ENCODE measurements around the gene ITSN1. TPM values are rescaled to one million over a fixed set of nuclear protein-coding genes. Genes with fewer than 3 reads are reported as not detected.

ITSN1 gene
- total and polyA plus RNA-seq, 4 donors = 11.2 to 46.0 (median 19.8) TPM

GRCh38 chr21:33908760-33909159 is 266.5 kb downstream of the ITSN1 start:
- H3K27ac ChIP-seq (ENCODE audit: low read depth in 1 of 2, low read length in 1 of 2) = no peak overlapping the region
- ATAC-seq (ENCODE audit: insufficient read depth, low FRiP score) (no peak), DNase-seq (no peak)
- H3K4me3 ChIP-seq = no peak overlapping the region
- TF ChIP-seq, protein P1, sequence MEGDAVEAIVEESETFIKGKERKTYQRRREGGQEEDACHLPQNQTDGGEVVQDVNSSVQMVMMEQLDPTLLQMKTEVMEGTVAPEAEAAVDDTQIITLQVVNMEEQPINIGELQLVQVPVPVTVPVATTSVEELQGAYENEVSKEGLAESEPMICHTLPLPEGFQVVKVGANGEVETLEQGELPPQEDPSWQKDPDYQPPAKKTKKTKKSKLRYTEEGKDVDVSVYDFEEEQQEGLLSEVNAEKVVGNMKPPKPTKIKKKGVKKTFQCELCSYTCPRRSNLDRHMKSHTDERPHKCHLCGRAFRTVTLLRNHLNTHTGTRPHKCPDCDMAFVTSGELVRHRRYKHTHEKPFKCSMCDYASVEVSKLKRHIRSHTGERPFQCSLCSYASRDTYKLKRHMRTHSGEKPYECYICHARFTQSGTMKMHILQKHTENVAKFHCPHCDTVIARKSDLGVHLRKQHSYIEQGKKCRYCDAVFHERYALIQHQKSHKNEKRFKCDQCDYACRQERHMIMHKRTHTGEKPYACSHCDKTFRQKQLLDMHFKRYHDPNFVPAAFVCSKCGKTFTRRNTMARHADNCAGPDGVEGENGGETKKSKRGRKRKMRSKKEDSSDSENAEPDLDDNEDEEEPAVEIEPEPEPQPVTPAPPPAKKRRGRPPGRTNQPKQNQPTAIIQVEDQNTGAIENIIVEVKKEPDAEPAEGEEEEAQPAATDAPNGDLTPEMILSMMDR (IDR thresholded peaks at IDR 0.05; ENCODE audit: control extremely low read depth, extremely low read depth) = no peak
- H3K27me3 ChIP-seq (ENCODE audit: control insufficient read depth in 3 of 3, insufficient read depth in 3 of 3, low read length in 2 of 3) = no peaks in the 10 kb centered on the region
- 84 to 94% methylated on average over 6 of the region's 6 CpGs for WGBS, 2 donors
- H3K36me3 ChIP-seq (ENCODE audit: control insufficient read depth in 4 of 4, insufficient read depth in 4 of 4, low read length in 4 of 4) = peaks cover 34 to 47% (median 37%) of the 10 kb centered on the region in 4 donors
- H3K9me3 ChIP-seq (ENCODE audit: control insufficient read depth in 4 of 4, insufficient read depth in 3 of 4, low read length in 3 of 4) = no peaks in the 10 kb centered on the region
- no peak overlapping the region for H3K9ac ChIP-seq (ENCODE audit: insufficient read depth in 1 of 2, low read length in 2 of 2)
- no peaks in the 10 kb centered on the region for H3K4me1 ChIP-seq (ENCODE audit: control insufficient read depth in 5 of 5, insufficient read depth in 5 of 5, low read length in 5 of 5)

DNA sequence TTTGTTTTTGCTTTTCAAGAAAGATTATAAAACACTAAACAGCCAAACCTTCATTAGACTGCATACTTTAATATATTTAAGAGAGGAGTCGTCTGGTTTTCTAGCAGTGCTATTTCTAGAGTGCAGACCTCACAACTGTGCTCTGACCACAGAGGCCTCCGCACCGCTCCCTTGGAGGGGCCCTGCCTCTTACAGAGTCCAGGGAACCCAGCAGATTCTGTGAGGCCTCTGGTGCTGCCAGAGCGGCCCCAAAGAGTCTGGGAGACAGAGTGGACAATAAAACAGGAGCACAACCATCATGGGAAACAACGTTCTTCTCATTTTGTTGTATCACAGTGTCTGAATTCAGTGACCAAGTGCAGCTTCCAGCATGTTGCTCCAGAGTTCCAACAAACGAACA is 267.5 kb downstream of the ITSN1 start:
- DNase-seq (no peak), ATAC-seq (ENCODE audit: insufficient read depth, low FRiP score) (no peak)
- Histone ChIP-seq H3K4me3 (no peak overlapping the region), H3K27me3 (ENCODE audit: control insufficient read depth in 3 of 3, insufficient read depth in 3 of 3, low read length in 2 of 3) (no peaks in the 10 kb centered on the region), H3K27ac (ENCODE audit: low read depth in 1 of 2, low read length in 1 of 2) (no peak overlapping the region), H3K9me3 (ENCODE audit: control insufficient read depth in 4 of 4, insufficient read depth in 3 of 4, low read length in 3 of 4) (no peaks in the 10 kb centered on the region), H3K36me3 (ENCODE audit: control insufficient read depth in 4 of 4, insufficient read depth in 4 of 4, low read length in 4 of 4) (peaks cover 28 to 39% (median 33%) of the 10 kb centered on the region in 4 donors), H3K9ac (ENCODE audit: insufficient read depth in 1 of 2, low read length in 2 of 2) (no peak overlapping the region), H3K4me1 (ENCODE audit: control insufficient read depth in 5 of 5, insufficient read depth in 5 of 5, low read length in 5 of 5) (peaks cover 0 to 8% (median 6%) of the 10 kb centered on the region in 5 donors)
- TF ChIP-seq, protein P1 (IDR thresholded peaks at IDR 0.05; ENCODE audit: control extremely low read depth, extremely low read depth) = no peak
- 92 to 96% methylated on average over 6 of the region's 6 CpGs for WGBS, 2 donors

DNA sequence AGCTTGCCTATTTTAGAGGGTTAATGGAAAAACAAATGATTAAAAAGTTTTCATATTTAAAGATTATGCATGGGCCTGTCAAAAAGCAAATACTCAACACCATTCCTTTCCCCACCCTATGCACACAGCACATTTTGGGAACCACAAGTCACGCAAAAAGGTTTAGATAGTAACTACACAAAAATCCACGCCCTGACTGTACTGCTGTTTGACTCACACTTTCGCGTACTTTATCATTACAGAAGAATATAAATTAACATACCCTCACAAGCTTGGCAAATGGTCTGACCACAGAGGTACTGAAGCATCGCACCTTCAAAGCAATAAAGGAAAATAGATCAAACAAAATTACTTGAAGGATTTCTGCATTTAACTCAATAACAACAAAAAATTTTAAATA is 271.9 kb downstream of the ITSN1 start:
- TF ChIP-seq, protein P1 (IDR thresholded peaks at IDR 0.05; ENCODE audit: control extremely low read depth, extremely low read depth) = no peak
- DNase-seq (no peak), ATAC-seq (ENCODE audit: insufficient read depth, low FRiP score) (no peak)
- H3K4me3 ChIP-seq = no peak overlapping the region
- WGBS, 2 donors = 72 to 90% methylated on average over 5 of the region's 5 CpGs
- peaks cover 0 to 17% (median 9%) of the 10 kb centered on the region in 5 donors for H3K4me1 ChIP-seq (ENCODE audit: control insufficient read depth in 5 of 5, insufficient read depth in 5 of 5, low read length in 5 of 5)
- H3K9me3 ChIP-seq (ENCODE audit: control insufficient read depth in 4 of 4, insufficient read depth in 3 of 4, low read length in 3 of 4) = no peaks in the 10 kb centered on the region
- no peak overlapping the region for H3K9ac ChIP-seq (ENCODE audit: insufficient read depth in 1 of 2, low read length in 2 of 2)
- H3K27ac ChIP-seq (ENCODE audit: low read depth in 1 of 2, low read length in 1 of 2) = no peak overlapping the region
- no peaks in the 10 kb centered on the region for H3K27me3 ChIP-seq (ENCODE audit: control insufficient read depth in 3 of 3, insufficient read depth in 3 of 3, low read length in 2 of 3)
- peaks cover 9 to 22% (median 13%) of the 10 kb centered on the region in 4 donors for H3K36me3 ChIP-seq (ENCODE audit: control insufficient read depth in 4 of 4, insufficient read depth in 4 of 4, low read length in 4 of 4)

All from lung (tissue), 12 donors.